Measurements from ENCODE around the gene POU5F1.

The POU5F1 gene

GRCh38 chr6:31156641-31157040 lies 13.8 kb downstream of the POU5F1 start:
- TF ChIP-seq CTCF (IDR thresholded peaks at IDR 0.05; ENCODE audit: insufficient read depth, missing control alignments): no peak
- FAIRE-seq: no peak
- DNase-seq (ENCODE audit: insufficient read length, low spot score): no peak

- FAIRE-seq: no peak
- TF ChIP-seq CTCF (IDR thresholded peaks at IDR 0.05; ENCODE audit: insufficient read depth, missing control alignments): no peak
Observed at GRCh38 chr6:31154436-31154835, 16.0 kb downstream of the POU5F1 start.

GRCh38 chr6:31152781-31153180 lies 17.7 kb downstream of the POU5F1 start:
- DNase-seq (ENCODE audit: insufficient read length, low spot score) (no peak), FAIRE-seq (no peak)
- TF ChIP-seq CTCF (IDR thresholded peaks at IDR 0.05; ENCODE audit: insufficient read depth, missing control alignments): no peak

More at GRCh38 chr6:31154436-31154835, 16.0 kb downstream of the POU5F1 start:
- no peak for DNase-seq (ENCODE audit: insufficient read length, low spot score)

- FAIRE-seq (no peak), DNase-seq (ENCODE audit: insufficient read length, low spot score) (no peak)
- TF ChIP-seq CTCF (IDR thresholded peaks at IDR 0.05; ENCODE audit: insufficient read depth, missing control alignments): no peak
Observed at GRCh38 chr6:31149827-31150447, 20.5 kb downstream of the POU5F1 start.

- TF ChIP-seq CTCF (IDR thresholded peaks at IDR 0.05; ENCODE audit: insufficient read depth, missing control alignments): no peak
- DNase-seq (ENCODE audit: insufficient read length, low spot score) (no peak), FAIRE-seq (no peak)
Observed at GRCh38 chr6:31145386-31145785, 25.1 kb downstream of the POU5F1 start.

GRCh38 chr6:31144970-31145340 lies 25.5 kb downstream of the POU5F1 start:
- FAIRE-seq: no peak
- DNase-seq (ENCODE audit: insufficient read length, low spot score): no peak
- no peak for TF ChIP-seq CTCF (IDR thresholded peaks at IDR 0.05; ENCODE audit: insufficient read depth, missing control alignments)

- no peak for DNase-seq (ENCODE audit: insufficient read length, low spot score)
- TF ChIP-seq CTCF (IDR thresholded peaks at IDR 0.05; ENCODE audit: insufficient read depth, missing control alignments): no peak
- FAIRE-seq: no peak
Observed at GRCh38 chr6:31144296-31144969, 26.0 kb downstream of the POU5F1 start.
